HG02623 (cell line): ENCODE measurements around the gene PRND.
"Not testable (repeated sequence)": the region's sequence is repeated elsewhere in the genome, so short reads cannot be mapped to it uniquely, and the experiment has no call there.

Experiments used
- ATAC-seq: cut with Tn5 transposase; IDR thresholded peaks from one replicate; pipeline ENCODE4 v1.9.1; 2021; ENCODE audit warnings: moderate library complexity; ENCODE audit not compliant: unreplicated experiment

PRND gene

GRCh38 chr20:4708036-4708435 lies 13.7 kb upstream of the PRND start:
- no peak for ATAC-seq

- no peak for ATAC-seq
Observed at GRCh38 chr20:4708856-4709255, 12.9 kb upstream of the PRND start.

- no peak for ATAC-seq
Observed at GRCh38 chr20:4709261-4710105, 12.2 kb upstream of the PRND start.

- ATAC-seq: no peak
Observed at GRCh38 chr20:4710106-4710475, 11.6 kb upstream of the PRND start.

GRCh38 chr20:4711511-4711910 lies 10.2 kb upstream of the PRND start:
- ATAC-seq: no peak

GRCh38 chr20:4713401-4713800 lies 8.3 kb upstream of the PRND start:
- ATAC-seq: no peak

GRCh38 chr20:4714818-4715217 lies 6.9 kb upstream of the PRND start:
- ATAC-seq: no peak

- ATAC-seq: no peak
Observed at GRCh38 chr20:4717816-4718570, 3.7 kb upstream of the PRND start.

GRCh38 chr20:4719190-4719589 lies 2.5 kb upstream of the PRND start:
- ATAC-seq: no peak

- ATAC-seq: peak; percentile 82
Observed at GRCh38 chr20:4720041-4720976, 1.4 kb upstream of the PRND start.

- ATAC-seq: no peak
Observed at GRCh38 chr20:4720977-4721349, 746 bp upstream of the PRND start.

GRCh38 chr20:4722571-4722970 lies 862 bp downstream of the PRND start:
- no peak for ATAC-seq

GRCh38 chr20:4722993-4723392 lies 1.3 kb downstream of the PRND start:
- no peak for ATAC-seq

- ATAC-seq: not testable (repeated sequence)
Observed at GRCh38 chr20:4723553-4723952, 1.8 kb downstream of the PRND start.

GRCh38 chr20:4724459-4725262 lies 3.0 kb downstream of the PRND start:
- no peak for ATAC-seq

GRCh38 chr20:4725263-4725550 lies 3.5 kb downstream of the PRND start:
- no peak for ATAC-seq

- ATAC-seq: no peak
Observed at GRCh38 chr20:4726710-4727397, 5.1 kb downstream of the PRND start.

- ATAC-seq: no peak
Observed at GRCh38 chr20:4728120-4728760, 6.5 kb downstream of the PRND start.

- ATAC-seq: no peak
Observed at GRCh38 chr20:4729265-4729664, 7.6 kb downstream of the PRND start.

- no peak for ATAC-seq
Observed at GRCh38 chr20:4730780-4731179, 9.1 kb downstream of the PRND start.
